IMR-90 (cell line): ENCODE measurements around the gene MAML2. TPM values are rescaled to one million over a fixed set of nuclear protein-coding genes. Genes with fewer than 3 reads are reported as not detected.
A peak's percentile ranks its signal among the peaks of the same experiment; 100 is the strongest.

ENCODE experiments used
- ATAC-seq: fragments of 200-7000 bp; cut with Tn5 transposase; 2 replicates; pipeline ENCODE4 v1.9.1; 2020; ENCODE audit warnings: low read depth, mild to moderate bottlenecking, moderate library complexity
- BruUV-seq: library from RNA; stranded (reverse); fragments of 400-500 nt; replicated peaks from 2 replicates; lab custom pipeline; 2021; lab: Mats Ljungman, UMichigan
- CTCF ChIA-PET: fragments of 300-600 bp; formaldehyde crosslinking; extraction: SDS; loops from one replicate; lab custom pipeline; 2021; ENCODE audit warnings: antibody characterized with exemption; lab: Yijun Ruan, JAX
- POLR2A ChIA-PET: fragments of 300-600 bp; sonication (Branson Sonifier 250); formaldehyde crosslinking; loops from one replicate; lab custom pipeline; 2022; ENCODE audit warnings: antibody characterized with exemption; ENCODE audit not compliant: unreplicated experiment; lab: Charles Lee
- DNase-seq: peaks from one replicate; pipeline ENCODE4 v3.0.0; 2013
- H2AFZ ChIP-seq: replicated peaks from 2 replicates; pipeline ENCODE3; 2013; ENCODE audit warnings: low read length, mild to moderate bottlenecking; ENCODE audit not compliant: poor library complexity
- H2AK5ac ChIP-seq: 2 replicates; pipeline ENCODE4 v1.6.1; 2013; ENCODE audit warnings: low read depth, low read length, inconsistent platforms
- H2AK9ac ChIP-seq: replicated peaks from 2 replicates; pipeline ENCODE3; 2013; ENCODE audit warnings: mild to moderate bottlenecking, low read depth, low read length, moderate library complexity; ENCODE audit not compliant: poor library complexity
- H2BK120ac ChIP-seq: 2 replicates; pipeline ENCODE4 v1.6.1; 2013; ENCODE audit warnings: low read depth, low read length, inconsistent platforms
- H2BK15ac ChIP-seq: 3 replicates; pipeline ENCODE4 v1.6.1; 2013; ENCODE audit warnings: low read depth, low read length, inconsistent platforms
- H2BK20ac ChIP-seq: 2 replicates; pipeline ENCODE4 v1.6.1; 2013; ENCODE audit warnings: low read depth, mild to moderate bottlenecking, inconsistent platforms, low read length, moderate library complexity
- H2BK5ac ChIP-seq: 2 replicates; pipeline ENCODE4 v1.6.1; 2013; ENCODE audit warnings: mild to moderate bottlenecking, low read depth, low read length, inconsistent platforms; ENCODE audit not compliant: poor library complexity, severe bottlenecking
- H3K14ac ChIP-seq: replicated peaks from 2 replicates; pipeline ENCODE4 v1.6.1; 2013; ENCODE audit warnings: low read depth, low read length, inconsistent platforms
- H3K18ac ChIP-seq: 2 replicates; pipeline ENCODE4 v1.6.1; 2013; ENCODE audit warnings: low read depth, low read length, control low read depth
- H3K23ac ChIP-seq: 2 replicates; pipeline ENCODE4 v1.6.1; 2013; ENCODE audit warnings: low read depth, low read length, inconsistent platforms
- H3K27ac ChIP-seq: 2 replicates; pipeline ENCODE4 v1.5.1; 2013; ENCODE audit warnings: mild to moderate bottlenecking, control low read depth, low read length; ENCODE audit not compliant: insufficient read depth
- H3K27me3 ChIP-seq: 2 replicates; pipeline ENCODE4 v1.6.1; 2013; ENCODE audit warnings: low read length; ENCODE audit not compliant: control insufficient read depth, insufficient read depth
- H3K36me3 ChIP-seq: 2 replicates; pipeline ENCODE4 v1.6.1; 2013; ENCODE audit warnings: low read length, mixed read lengths; ENCODE audit not compliant: control insufficient read depth, insufficient read depth
- H3K4ac ChIP-seq: 2 replicates; pipeline ENCODE4 v1.6.1; 2013; ENCODE audit warnings: low read depth, low read length, inconsistent platforms
- H3K4me1 ChIP-seq: 2 replicates; pipeline ENCODE4 v1.6.1; 2013; ENCODE audit warnings: low read length, mixed read lengths; ENCODE audit not compliant: control insufficient read depth, insufficient read depth
- H3K4me2 ChIP-seq: 2 replicates; pipeline ENCODE4 v1.6.1; 2013; ENCODE audit warnings: low read depth, mild to moderate bottlenecking, control low read depth, low read length, moderate library complexity
- H3K4me3 ChIP-seq: 2 replicates; pipeline ENCODE4 v1.5.1; 2013; ENCODE audit warnings: low read depth, mild to moderate bottlenecking, control low read depth, low read length, moderate library complexity; ENCODE audit not compliant: insufficient read depth
- H3K56ac ChIP-seq: 2 replicates; pipeline ENCODE4 v1.6.1; 2013; ENCODE audit warnings: low read length, inconsistent platforms; ENCODE audit not compliant: insufficient read depth; ENCODE audit errors: extremely low read depth
- H3K79me1 ChIP-seq, 2 experiments: 2 replicates each; pipeline ENCODE4 v1.6.1; 2013; ENCODE audit warnings: low read length in 2 of 2, inconsistent platforms in 1 of 2, low read depth in 1 of 2
- H3K9ac ChIP-seq: 2 replicates; pipeline ENCODE4 v1.6.1; 2013; ENCODE audit warnings: low read depth, low read length, control low read depth
- H3K9me1 ChIP-seq: 2 replicates; pipeline ENCODE4 v1.6.1; 2013; ENCODE audit warnings: low read length, inconsistent platforms; ENCODE audit not compliant: insufficient read depth
- H3K9me3 ChIP-seq: 2 replicates; pipeline ENCODE4 v1.6.1; 2013; ENCODE audit warnings: low read length; ENCODE audit not compliant: control insufficient read depth, insufficient read depth
- H4K20me1 ChIP-seq: 2 replicates; pipeline ENCODE4 v1.6.1; 2013; ENCODE audit warnings: low read length, inconsistent platforms; ENCODE audit not compliant: insufficient read depth
- H4K5ac ChIP-seq: 2 replicates; pipeline ENCODE4 v1.6.1; 2013; ENCODE audit warnings: mild to moderate bottlenecking, low read depth, low read length, control low read depth
- H4K8ac ChIP-seq, 2 experiments: 2 replicates each; pipeline ENCODE4 v1.6.1; 2013; ENCODE audit warnings: low read depth in 2 of 2, low read length in 2 of 2, control low read depth in 1 of 2, inconsistent platforms in 1 of 2
- H4K91ac ChIP-seq: 2 replicates; pipeline ENCODE4 v1.6.1; 2013; ENCODE audit warnings: low read depth, low read length, inconsistent platforms; ENCODE audit not compliant: insufficient read depth
- POLR2A ChIP-seq: IDR thresholded peaks from 2 replicates; pipeline ENCODE4 v1.6.1; 2012; ENCODE audit warnings: mild to moderate bottlenecking, low read depth, low read length
- WGBS, 2 experiments: methylation state at CpG; one replicate each; pipeline versions ENCODE4 v1.1.5 to v1.1.7; 2013; ENCODE audit warnings: missing lambda C conversion rate in 2 of 2; ENCODE audit not compliant: insufficient read length in 1 of 2; ENCODE audit errors: extremely low coverage in 2 of 2; 5-methylcytosine and 5-hydroxymethylcytosine counted together
- dilution Hi-C: fragments of 300-500 bp; cut with HindIII; formaldehyde crosslinking; loops from one replicate; pipeline ENCODE4 v1.14.3; 2018; ENCODE audit warnings: low sequenced_read_pairs; ENCODE audit not compliant: unreplicated experiment
- in situ Hi-C: fragments of 300-500 bp; cut with MboI; formaldehyde crosslinking; loops from 3 replicates; pipeline ENCODE4 v1.14.3; 2019; ENCODE audit warnings: low sequenced_read_pairs, inconsistent platforms, mixed read lengths
- intact Hi-C: fragments of 100-400 bp; cut with micrococcal nuclease; formaldehyde crosslinking; loops from 2 replicates; pipeline ENCODE4 v1.10.0; 2022
- polyA plus RNA-seq, 3 experiments: library from polyadenylated mRNA; depleted of rRNA; stranded (reverse); fragments of >200 nt; gene quantifications; 2 replicates each; pipeline ENCODE4 v1.2.3, GENCODE V29; 2012; ENCODE audit warnings: low replicate concordance in 1 of 3
- total RNA-seq: library from RNA; depleted of rRNA; stranded (reverse); fragments of >200 nt; gene quantifications from 2 replicates; pipeline ENCODE4 v1.2.3, GENCODE V29; 2012

The MAML2 gene
- total and polyA plus RNA-seq, 2 of the 4 experiments (the other 2 are of a cell fraction) = 15.0 to 19.5 TPM

GRCh38 chr11:96265972-96266371 lies 77.0 kb downstream of the MAML2 start:
- Histone ChIP-seq H3K9me1 (peaks cover 3% of the 10 kb centered on the region), H4K20me1 (no peaks in the 10 kb centered on the region; the same call in 1 of the 2 replicates), H2BK15ac (no peak overlapping the region), H3K4ac (no peak overlapping the region), H3K18ac (no peak overlapping the region), H3K4me3 (no peak overlapping the region), H3K23ac (no peak overlapping the region), H3K36me3 (peaks cover 5% of the 10 kb centered on the region; the same call in 1 of the 2 replicates), H3K4me1 (peaks cover 17% of the 10 kb centered on the region), H3K9ac (no peak overlapping the region), H2BK20ac (no peak overlapping the region), H2AK9ac (no peak overlapping the region), H3K79me1 (peaks cover 32 to 69% of the 10 kb centered on the region in 2 experiments), H2AK5ac (no peak overlapping the region; the same call in 1 of the 2 replicates), H4K5ac (no peak overlapping the region), H2BK120ac (no peak overlapping the region), H2BK5ac (no peak overlapping the region), H3K4me2 (no peak overlapping the region), H3K9me3 (no peaks in the 10 kb centered on the region), H2AFZ (no peak overlapping the region), H3K27ac (no peak overlapping the region), H3K27me3 (no peaks in the 10 kb centered on the region), H4K8ac (no peak overlapping the region), H4K91ac (0 out of 2 replicates have a peak overlapping the region, but pooled peaks have one; percentile 4), H3K14ac (no peak overlapping the region), H3K56ac (no peak overlapping the region)
- dilution Hi-C loops (no loop called here), intact Hi-C loops (no loop called here), in situ Hi-C loops (no loop called here)
- BruUV-seq = no TSS peak
- DNase-seq (no peak), ATAC-seq (no peak)
- POLR2A ChIA-PET = no interaction called here
- no peak for TF ChIP-seq POLR2A
- CTCF ChIA-PET = interaction anchor here (1.0 kb wide), 1 partner anchor 77 kb away, joined by 3 read pairs; the partner anchor contains the start of gene MAML2
- WGBS, 2 experiments = 80% methylated on average over 3 of the region's 9 CpGs; no CpG with 5 or more reads in 1 of the 2 experiments
